ENCODE data around the gene RHD.
"Not testable (repeated sequence)": the region's sequence is repeated elsewhere in the genome, so short reads cannot be mapped to it uniquely, and the experiment has no call there.

Gene RHD

GRCh38 chr1:25272238-25272637, at the start of gene RHD:
Gene RHD (plus strand): TSS chr1:25272509. CDS start chr1:25272548, 39 bp downstream.
- DNase-seq, result not testable (repeated sequence)

DNA sequence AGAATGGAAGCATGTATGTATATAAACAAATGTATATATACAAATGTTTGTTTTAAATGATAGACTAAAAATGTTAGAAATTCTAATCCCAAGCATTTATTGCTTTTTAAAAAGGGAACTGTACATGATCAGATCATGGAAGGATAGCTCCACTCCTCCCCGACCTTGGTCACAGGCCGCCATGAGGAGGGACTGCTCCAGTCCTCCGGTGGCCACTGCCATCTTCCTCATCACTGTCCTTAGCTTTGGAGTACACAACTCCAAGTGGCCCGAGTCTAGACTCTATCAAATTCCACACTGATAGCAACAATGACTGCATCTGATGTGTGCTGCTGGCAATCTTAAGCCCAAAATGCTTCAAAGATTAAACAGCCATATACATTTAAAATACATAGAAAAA, 49.7 kb upstream of the RHD start:
- no peak for DNase-seq

GRCh38 chr1:25223471-25223870, 48.8 kb upstream of the RHD start:
- DNase-seq, result no peak

DNA sequence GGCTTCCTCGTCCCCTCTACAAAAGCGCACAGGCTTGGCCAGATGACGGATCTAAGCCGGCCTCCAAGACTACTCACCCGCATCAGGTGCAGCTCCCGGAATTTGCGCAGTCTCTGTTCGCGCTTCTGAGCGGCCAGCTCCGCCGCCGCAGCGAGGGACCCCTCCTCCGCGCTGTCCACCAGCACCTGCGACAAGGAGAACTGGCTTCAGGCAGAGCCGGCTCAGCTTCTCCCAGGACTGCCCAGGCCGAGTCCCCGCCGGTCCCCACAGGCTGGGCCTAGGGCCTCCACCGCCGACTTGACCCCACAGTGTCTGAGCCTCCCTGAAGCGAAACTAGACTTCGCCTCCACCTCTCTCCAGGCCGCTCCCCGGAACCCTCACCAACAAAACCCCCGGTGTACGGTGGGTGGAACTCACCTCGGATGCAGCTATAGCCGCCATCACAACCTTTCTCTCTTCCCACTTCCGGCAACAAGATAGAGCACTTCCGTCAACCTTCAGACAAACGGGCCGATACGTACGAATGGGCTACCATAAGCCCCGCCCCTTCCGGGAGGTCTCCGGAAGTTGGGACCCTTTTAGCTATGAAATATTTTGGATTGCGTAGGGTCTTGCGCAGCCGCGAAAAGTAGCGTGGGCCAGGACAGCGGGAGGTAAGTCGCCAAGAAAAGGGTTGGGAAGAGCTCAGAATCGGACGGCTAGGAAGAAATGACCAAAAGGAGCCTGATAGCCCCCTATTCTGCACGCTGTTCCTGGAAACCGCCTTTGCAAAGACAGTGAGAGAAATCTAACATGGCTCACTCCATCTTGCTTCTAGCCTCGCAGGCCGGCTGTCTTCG, 40.1 kb upstream of the RHD start, which contains the start of gene SYF2:
SYF2 (minus strand) TSS at position 476 of the 839 bp plus-strand sequence; CDS start at position 441, 35 bp downstream.
- peak; percentile 85 to 94 for DNase-seq

GRCh38 chr1:25232866-25233784, 39.2 kb upstream of the RHD start:
- peak; percentile 35 to 55 for DNase-seq

DNA sequence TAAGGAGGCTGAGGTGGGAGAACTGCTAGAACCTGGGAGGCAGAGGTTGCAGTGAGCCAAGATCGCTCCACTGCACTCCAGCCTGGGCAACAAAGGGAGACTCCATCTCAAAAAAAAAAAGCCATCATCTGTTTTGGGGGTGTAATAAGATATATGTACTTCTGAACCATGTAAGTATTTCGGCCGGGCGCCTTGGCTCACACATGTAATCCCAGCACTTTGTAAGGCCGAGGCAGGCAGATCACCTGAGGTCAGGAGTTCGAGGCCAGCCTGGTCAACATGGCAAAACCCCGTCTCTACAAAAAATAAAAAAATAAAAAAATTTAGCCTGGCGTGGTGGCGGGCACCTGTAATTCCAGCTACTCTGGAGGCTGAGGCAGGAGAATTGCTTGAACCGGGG, 36.9 kb upstream of the RHD start:
- DNase-seq, result not testable (repeated sequence)

DNA sequence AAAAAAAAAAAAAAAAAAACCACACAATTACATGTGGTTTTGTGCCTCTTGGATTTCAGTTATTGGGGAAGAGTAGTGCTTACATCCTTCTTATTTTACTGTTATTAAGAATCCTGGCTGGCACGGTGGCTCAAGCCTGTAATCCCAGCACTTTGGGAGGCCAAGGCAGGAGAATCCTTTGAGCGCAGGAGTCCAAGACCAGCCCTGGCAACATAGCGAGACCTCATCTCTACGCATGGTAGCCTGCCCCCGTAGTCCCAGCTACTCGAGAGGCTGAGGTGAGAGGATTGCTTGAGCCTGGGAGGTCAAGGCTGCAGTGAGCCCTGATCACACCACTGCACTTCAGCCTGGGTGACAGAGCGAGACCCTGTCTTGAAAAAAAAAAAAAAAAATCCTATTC, 36.0 kb upstream of the RHD start:
- DNase-seq, result not testable (repeated sequence)

DNA sequence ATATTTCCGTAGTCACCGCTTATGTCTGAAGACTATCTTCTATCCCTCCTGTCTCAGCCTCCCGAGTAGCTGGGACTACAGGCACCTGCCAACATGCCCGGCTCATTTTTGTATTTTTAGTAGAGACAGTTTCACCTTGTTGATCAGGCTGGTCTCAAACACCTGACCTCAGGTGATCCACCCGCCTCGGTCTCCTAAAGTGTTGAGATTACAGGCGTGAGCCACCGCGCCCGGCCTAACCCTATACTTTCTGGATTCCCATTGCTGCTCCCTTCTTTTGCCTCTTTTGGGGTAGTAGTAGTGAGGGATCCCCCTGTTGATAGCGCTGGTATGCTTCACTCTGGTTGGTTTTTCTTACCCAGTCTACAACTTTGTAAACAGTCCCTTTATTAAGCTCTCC, 34.3 kb upstream of the RHD start:
- no peak for DNase-seq

DNA sequence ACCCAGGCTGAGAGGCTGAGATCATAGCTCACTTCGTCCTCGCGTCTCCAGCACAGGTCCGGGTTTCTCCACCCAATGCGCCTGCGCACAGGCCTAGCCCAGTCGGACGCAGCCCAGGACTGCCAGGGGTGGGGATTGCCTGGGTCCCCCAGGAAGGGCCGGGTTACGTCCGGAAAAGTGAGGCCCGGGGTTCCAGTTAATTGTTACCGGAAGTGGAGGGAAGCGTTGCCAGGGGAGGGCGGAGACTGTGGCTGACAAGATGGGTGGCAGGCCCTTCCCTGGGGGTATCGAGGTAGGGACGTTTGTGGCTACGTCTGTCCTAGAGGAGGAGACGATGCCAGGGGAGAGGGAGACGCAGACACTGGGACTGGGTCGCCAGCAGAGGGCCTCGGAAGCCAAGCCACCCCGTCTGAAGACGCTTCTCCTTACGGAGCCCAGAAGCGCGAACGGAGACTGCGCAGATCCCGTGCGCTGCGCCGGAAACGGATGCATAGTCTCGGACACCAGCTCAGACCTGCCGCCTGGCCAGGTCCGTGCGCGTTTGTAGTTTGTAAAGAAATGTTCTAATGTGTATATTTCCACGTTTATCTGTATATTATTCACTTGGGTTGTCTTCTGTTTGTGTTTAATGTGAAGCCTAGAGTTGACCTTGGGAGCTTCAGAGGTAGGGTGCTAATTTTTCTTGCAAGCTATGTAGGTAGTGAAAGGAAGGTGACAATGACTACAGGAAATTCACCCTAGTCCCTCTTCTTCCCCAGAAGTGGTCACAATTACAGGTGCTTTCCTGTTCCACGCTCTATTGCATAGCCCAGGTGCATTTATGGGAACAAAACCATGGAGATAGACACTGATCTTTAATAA, 32.4 kb upstream of the RHD start:
- DNase-seq, result peak; percentile 81 to 85

GRCh38 chr1:25243907-25244306, 28.4 kb upstream of the RHD start:
- DNase-seq, result no peak

- DNase-seq, result no peak
Observed at GRCh38 chr1:25245393-25245792, 26.9 kb upstream of the RHD start.

- DNase-seq, result no peak
Observed at GRCh38 chr1:25245809-25246599, 26.3 kb upstream of the RHD start.

- no peak for DNase-seq
Observed at GRCh38 chr1:25246600-25247023, 25.7 kb upstream of the RHD start.

GRCh38 chr1:25247024-25247828, 25.1 kb upstream of the RHD start, which contains the start of gene RSRP1:
Gene RSRP1 (minus strand): TSS chr1:25247454. CDS start chr1:25246963, 491 bp downstream.
- DNase-seq, result peak; percentile 96 to 99

- no peak for DNase-seq
Observed at GRCh38 chr1:25247829-25248754, 24.2 kb upstream of the RHD start.

- DNase-seq, result no peak
Observed at GRCh38 chr1:25253911-25254310, 18.4 kb upstream of the RHD start.

GRCh38 chr1:25255706-25256577, 16.4 kb upstream of the RHD start:
- DNase-seq, result no peak

DNA sequence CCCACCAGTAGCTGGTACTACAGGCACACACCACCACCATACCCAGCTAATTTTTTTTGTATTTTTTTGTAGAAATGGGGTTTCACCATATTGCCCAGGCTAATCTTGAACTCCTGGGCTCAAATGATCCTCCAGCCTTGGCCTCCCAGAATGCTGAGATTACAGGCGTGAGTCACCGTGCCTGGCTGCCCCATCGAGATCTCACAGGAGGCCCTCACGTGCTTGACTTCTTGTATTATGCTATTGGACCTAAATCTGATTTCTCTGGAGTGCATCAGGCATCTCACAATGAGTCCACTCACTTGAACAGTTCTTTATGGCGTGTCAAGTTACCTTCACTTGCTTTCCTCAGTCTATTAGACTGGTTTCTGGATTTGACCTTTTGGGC, 15.7 kb upstream of the RHD start:
- no peak for DNase-seq
